Measurements from ENCODE around the gene ABTB1.

- TF ChIP-seq CTCF (IDR thresholded peaks at IDR 0.05) (no peak), EZH2 (IDR thresholded peaks at IDR 0.05; ENCODE audit: borderline replicate concordance, insufficient read depth, low read depth, low read length, poor library complexity, severe bottlenecking) (no peak)
These were observed 18.7 kb downstream of the ABTB1 start for GRCh38 chr3:127691489-127691888.
